Brain pericyte (primary cell): ENCODE results near the gene BTBD17.

Source experiments
- DNase-seq: peaks from one replicate; pipeline ENCODE4 v3.0.0-alpha.2; 2012; ENCODE audit warnings: low read depth, low spot score

Gene BTBD17

DNA sequence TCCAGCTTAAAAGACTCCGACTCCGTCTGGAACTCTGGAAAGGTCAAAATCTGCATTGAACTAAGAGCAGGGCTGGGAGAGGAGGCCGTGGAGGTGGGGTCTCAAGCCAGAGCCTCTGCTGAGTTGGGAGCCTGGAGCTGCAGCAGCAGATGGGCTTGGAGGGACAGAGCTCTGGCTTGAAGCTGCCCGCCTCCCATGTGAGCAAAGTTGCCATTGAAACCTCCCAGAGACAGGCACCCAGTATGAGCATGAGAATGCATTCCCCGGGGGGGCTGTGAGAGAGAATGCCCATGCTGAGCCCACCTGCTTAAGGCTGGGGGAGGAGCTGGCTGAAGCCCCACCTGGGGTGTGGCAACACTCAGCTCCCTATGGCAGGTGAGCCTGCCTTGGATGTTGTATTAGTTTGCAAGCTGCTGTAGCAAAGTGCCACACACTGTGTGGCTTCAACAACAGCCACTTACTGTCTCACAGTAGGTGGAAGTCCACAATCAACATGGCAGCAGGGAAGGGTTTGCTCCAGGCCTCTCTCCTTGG, 26.1 kb downstream of the BTBD17 start:
- DNase-seq: no peak

- no peak for DNase-seq
Observed at GRCh38 chr17:74334393-74335039, 27.2 kb downstream of the BTBD17 start.

GRCh38 chr17:74332763-74333283, 28.8 kb downstream of the BTBD17 start:
- no peak for DNase-seq

DNA sequence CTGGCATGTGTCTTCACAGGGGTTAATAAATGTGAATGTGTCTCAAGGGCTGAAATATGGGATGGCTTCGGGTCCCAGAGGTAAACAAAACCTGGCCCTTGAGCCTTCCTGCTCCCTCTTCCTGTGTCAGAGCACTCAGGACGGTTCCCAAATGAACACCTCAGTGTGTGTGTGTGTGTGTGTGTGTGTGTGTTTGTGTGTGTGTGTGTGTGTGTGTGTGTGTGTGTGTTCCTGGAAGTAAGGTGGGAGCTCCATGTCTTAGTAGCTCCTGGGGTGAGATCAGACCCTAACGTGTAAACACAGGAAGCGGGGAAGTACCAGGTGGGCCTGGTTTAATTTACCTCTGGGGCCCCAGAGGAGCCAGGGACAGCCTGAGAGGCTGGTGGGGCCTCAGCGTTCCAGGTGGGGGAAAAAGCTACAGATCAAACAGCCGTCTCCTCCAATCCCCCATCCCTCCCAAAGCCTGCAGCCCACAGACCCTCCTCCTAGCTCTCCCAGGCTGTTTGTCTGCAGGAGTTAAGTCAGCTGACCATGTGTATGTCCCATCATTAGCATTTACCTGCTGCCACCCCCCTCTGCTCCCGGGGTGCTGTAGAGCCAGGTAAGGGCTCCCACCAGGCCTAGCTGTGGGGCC, 29.5 kb downstream of the BTBD17 start:
- DNase-seq: no peak

GRCh38 chr17:74330446-74330845, 31.2 kb downstream of the BTBD17 start:
- no peak for DNase-seq

GRCh38 chr17:74329378-74329777, 32.3 kb downstream of the BTBD17 start:
- no peak for DNase-seq

DNA sequence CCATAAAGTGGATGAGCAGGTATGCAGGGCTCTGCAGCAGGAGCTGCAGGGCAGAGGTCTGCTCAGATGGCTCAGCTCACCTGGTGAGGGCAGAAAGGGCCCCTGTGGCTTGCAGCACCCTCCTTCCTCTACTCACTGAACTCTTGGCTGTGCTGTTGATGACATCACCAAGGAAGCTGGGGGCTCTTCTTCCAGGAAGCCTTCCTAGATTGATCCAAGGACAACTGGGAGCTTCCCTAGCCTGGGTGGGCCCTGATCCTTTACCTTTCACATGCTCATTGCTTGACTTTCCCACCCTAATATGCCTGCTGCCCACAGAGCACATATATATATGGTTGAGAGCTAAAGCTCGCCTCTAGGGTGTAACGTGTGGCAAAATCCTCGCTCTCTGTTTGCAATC, 33.2 kb downstream of the BTBD17 start:
- no peak for DNase-seq

GRCh38 chr17:74326506-74326905, 35.2 kb downstream of the BTBD17 start:
- DNase-seq: no peak

DNA sequence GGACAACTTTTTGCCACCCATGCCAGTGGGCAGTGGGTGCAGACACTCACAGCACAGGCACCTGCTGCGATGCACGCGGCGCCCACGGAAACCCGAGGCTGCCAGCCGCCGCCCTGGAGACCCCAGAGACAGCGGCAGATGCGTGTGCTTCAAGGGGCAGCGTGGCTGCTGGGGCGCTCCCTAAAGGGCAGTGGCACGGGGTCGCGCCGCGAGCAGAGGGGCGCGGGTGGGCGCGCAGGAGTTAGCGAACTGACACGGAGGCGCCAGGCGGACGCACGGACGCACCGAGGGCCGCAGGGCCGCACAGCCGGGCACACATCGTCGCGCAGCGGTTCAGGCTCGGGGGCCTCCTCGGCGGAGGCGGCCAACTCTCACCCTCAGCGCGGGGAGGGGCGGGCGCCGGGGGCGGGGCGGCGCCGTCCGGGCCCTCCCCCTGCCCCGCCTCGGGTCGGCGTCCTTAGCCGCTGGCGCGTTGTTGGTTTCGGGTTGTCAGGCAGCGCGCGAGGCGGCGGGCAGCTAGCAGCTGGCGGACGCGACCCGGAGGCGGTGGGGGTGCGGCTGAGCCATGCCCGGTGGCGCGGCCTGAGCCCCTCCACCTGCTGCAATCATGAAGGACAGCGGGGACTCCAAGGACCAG, 35.8 kb downstream of the BTBD17 start, which contains the start of gene KIF19:
Gene KIF19 (plus strand): TSS at position 484 of the 637 bp plus-strand sequence. CDS start 124 bp downstream, at position 608.
- no peak for DNase-seq

GRCh38 chr17:74325376-74325742, 36.3 kb downstream of the BTBD17 start:
- no peak for DNase-seq

- DNase-seq: no peak
Observed at GRCh38 chr17:74324521-74324920, 37.1 kb downstream of the BTBD17 start.

DNA sequence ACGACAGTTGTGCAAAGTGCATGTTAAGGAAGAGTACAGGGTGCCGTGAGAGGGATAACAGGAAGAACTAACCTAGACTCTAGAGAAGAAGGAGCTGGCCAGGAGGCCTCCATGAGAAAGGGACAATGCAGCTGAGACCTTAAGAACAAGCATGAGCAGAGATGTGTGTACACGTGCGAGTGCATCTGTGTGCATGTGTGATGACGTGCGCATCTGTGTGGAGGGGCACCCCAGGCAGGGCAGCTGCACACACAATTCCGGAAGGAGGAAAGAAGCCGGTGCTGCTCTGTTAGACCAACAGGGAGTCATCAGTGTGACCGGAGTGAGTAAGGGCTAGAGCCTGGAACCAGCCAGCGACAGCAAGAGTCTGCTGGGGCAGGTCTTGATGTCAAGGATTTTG, 43.3 kb downstream of the BTBD17 start:
- no peak for DNase-seq

DNA sequence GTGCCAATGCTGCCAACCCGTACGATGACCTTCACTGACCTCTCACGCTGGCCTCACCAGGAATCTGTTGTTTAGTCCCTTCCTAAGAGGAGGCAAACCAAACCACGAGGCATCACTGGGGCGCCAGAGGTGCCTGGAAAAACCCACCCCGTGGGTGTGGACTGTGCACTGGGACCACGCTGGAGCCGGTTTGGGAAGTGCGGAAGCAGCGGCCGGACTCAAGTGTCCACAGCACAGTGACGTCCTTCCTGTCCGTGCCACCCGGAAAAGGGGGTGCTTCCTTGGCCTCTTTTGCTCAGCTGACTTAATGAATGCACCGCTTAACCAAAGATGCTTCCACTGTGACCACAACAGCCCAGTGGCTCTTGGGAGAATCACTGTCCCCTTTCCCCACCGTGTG, 44.6 kb downstream of the BTBD17 start:
- DNase-seq: no peak

GRCh38 chr17:74316220-74316619, 45.4 kb downstream of the BTBD17 start:
- DNase-seq: no peak

GRCh38 chr17:74314877-74315276, 46.8 kb downstream of the BTBD17 start:
- DNase-seq: no peak

DNA sequence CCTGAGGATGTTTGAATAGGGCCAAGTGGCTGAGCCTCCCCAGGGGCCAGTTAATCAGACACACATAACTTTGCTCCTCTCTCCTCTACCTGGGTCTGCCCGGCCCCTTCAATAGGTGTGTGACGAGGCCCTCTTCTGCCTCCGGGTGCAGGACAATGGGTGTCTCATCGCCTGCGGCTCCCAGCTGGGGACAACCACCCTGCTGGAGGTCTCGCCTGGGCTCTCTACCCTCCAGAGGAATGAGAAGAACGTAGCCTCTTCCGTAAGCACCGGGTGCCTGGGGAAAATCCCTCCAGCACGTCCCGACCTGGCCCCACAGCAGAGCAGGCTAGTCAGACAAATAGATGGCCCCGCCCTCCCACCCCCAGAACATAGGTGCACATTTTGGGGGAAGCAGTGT, 51.8 kb downstream of the BTBD17 start:
- DNase-seq: no peak

- no peak for DNase-seq
Observed at GRCh38 chr17:74307984-74308773, 53.5 kb downstream of the BTBD17 start.
